Stomach (tissue), 4 donors: Measurements from ENCODE around the gene TAS2R42.

ENCODE experiments used
- CTCF ChIP-seq, 7 experiments: fragments of 450-650 bp in 4 of 7; fragments of 200-600 bp in 3 of 7; sonication (generic) in 3 of 7; IDR thresholded peaks; one replicate each; pipeline ENCODE4 v1.5.1; 2016 to 2019; ENCODE audit warnings: antibody characterized with exemption in 7 of 7, control low read depth in 2 of 7, mild to moderate bottlenecking in 1 of 7
- POLR2A ChIP-seq, 4 donors: fragments of 450-650 bp; IDR thresholded peaks; one replicate each; pipeline ENCODE4 v1.6.1; 2016; ENCODE audit warnings: antibody characterized with exemption in 4 of 4, control low read depth in 2 of 4, mild to moderate bottlenecking in 1 of 4, moderate library complexity in 1 of 4

- TF ChIP-seq CTCF (IDR thresholded peaks at IDR 0.05) (no peak), POLR2A (IDR thresholded peaks at IDR 0.05) (no peak)
Observed at GRCh38 chr12:11227373-11227772, 40.6 kb upstream of the TAS2R42 start.
